ENCODE results near the gene ELP5.

DNA sequence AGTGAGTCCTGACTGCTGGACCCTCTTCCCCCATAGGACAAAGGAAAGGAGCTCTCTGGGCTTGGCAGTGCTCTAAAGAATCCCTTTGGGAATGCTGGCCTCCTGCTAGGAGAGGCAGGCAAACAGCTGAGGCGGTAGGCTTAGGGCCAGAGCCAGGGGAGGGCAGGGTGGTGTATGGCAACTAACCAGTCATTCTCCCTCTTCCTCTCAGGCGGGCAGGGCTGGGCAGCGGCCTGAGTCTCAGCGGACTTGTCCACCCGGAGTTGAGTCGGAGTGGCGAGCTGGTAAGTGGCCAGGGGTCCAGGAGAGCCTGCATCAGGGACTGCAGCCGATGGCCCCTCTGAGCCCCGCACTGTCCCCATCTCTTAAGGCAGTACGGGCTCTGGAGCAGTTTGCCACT lies 27.9 kb upstream of the ELP5 start:
- TF ChIP-seq, protein P1, sequence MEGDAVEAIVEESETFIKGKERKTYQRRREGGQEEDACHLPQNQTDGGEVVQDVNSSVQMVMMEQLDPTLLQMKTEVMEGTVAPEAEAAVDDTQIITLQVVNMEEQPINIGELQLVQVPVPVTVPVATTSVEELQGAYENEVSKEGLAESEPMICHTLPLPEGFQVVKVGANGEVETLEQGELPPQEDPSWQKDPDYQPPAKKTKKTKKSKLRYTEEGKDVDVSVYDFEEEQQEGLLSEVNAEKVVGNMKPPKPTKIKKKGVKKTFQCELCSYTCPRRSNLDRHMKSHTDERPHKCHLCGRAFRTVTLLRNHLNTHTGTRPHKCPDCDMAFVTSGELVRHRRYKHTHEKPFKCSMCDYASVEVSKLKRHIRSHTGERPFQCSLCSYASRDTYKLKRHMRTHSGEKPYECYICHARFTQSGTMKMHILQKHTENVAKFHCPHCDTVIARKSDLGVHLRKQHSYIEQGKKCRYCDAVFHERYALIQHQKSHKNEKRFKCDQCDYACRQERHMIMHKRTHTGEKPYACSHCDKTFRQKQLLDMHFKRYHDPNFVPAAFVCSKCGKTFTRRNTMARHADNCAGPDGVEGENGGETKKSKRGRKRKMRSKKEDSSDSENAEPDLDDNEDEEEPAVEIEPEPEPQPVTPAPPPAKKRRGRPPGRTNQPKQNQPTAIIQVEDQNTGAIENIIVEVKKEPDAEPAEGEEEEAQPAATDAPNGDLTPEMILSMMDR (conservative IDR thresholded peaks at IDR 0.05; ENCODE audit: low read length) = no peak
- TF ChIP-seq EZH2phosphoT487 (IDR thresholded peaks at IDR 0.05; ENCODE audit: borderline replicate concordance) = no peak

All from Loucy (cell line).